SU-DHL-6 (cell line): ENCODE results near the gene PACS2.

Experiments used
- H2AFZ ChIP-seq: fragments of 200-600 bp; sonication (generic); 2 replicates; pipeline ENCODE4 v1.6.1; 2014; ENCODE audit warnings: low read depth, mild to moderate bottlenecking, moderate library complexity, mixed read lengths, antibody characterized with exemption, low read length; ENCODE audit not compliant: severe bottlenecking
- H3F3A ChIP-seq: fragments of 200-600 bp; shearing (Covaris generic); 2 replicates; pipeline ENCODE4 v1.6.0; 2016; ENCODE audit warnings: antibody characterized with exemption, mild to moderate bottlenecking; ENCODE audit not compliant: insufficient read depth
- H3K27ac ChIP-seq: fragments of 200-600 bp; sonication (generic); 2 replicates; pipeline ENCODE4 v1.5.1; 2016; ENCODE audit warnings: low read depth, mild to moderate bottlenecking, low read length, moderate library complexity, mixed read lengths
- H3K27me3 ChIP-seq: fragments of 200-600 bp; sonication (generic), shearing (Covaris generic); 2 replicates; pipeline ENCODE4 v1.6.0; 2014; ENCODE audit warnings: mild to moderate bottlenecking, low read length
- H3K36me3 ChIP-seq: fragments of 200-600 bp; sonication (generic); 2 replicates; pipeline ENCODE4 v1.6.1; 2014; ENCODE audit warnings: mild to moderate bottlenecking, low read length, mixed read lengths
- H3K4me2 ChIP-seq: fragments of 300-600, 200-600 bp; shearing (Covaris generic), sonication (generic); 2 replicates; pipeline ENCODE4 v1.6.0; 2014; ENCODE audit warnings: low read length, low read depth, mild to moderate bottlenecking; ENCODE audit not compliant: poor library complexity, severe bottlenecking
- H3K4me3 ChIP-seq: fragments of 200-600 bp; sonication (generic); 2 replicates; pipeline ENCODE4 v1.5.1; 2014; ENCODE audit warnings: antibody characterized with exemption, low read length, mild to moderate bottlenecking, mixed read lengths; ENCODE audit not compliant: insufficient read depth, poor library complexity, severe bottlenecking
- H3K79me2 ChIP-seq: fragments of 200-600 bp; sonication (generic); 2 replicates; pipeline ENCODE4 v1.6.1; 2014; ENCODE audit warnings: mild to moderate bottlenecking, low read length, moderate library complexity; ENCODE audit not compliant: insufficient read depth
- H3K9ac ChIP-seq: fragments of 200-600 bp; sonication (generic); 2 replicates; pipeline ENCODE4 v1.7.0; 2014; ENCODE audit warnings: mild to moderate bottlenecking, low read length
- H3K9me2 ChIP-seq: fragments of 200-600 bp; sonication (generic); replicated peaks from 2 replicates; pipeline ENCODE4 v1.6.1; 2014; ENCODE audit warnings: low read length; ENCODE audit not compliant: insufficient read depth
- H3K9me3 ChIP-seq: fragments of 200-600 bp; sonication (generic); 2 replicates; pipeline ENCODE4 v1.6.1; 2014; ENCODE audit warnings: low read length, mixed read lengths; ENCODE audit not compliant: insufficient read depth
- H4K20me1 ChIP-seq: fragments of 200-600 bp; sonication (generic); 2 replicates; pipeline ENCODE4 v1.6.1; 2014; ENCODE audit warnings: low read depth, mild to moderate bottlenecking, antibody characterized with exemption, low read length, moderate library complexity, mixed read lengths
- EZH2phosphoT487 ChIP-seq: fragments of 200-600 bp; sonication (generic), shearing (Covaris generic); conservative IDR thresholded peaks from 2 replicates; pipeline ENCODE4 v1.6.1; 2018; ENCODE audit warnings: mild to moderate bottlenecking, antibody characterized with exemption, low read length, moderate library complexity, mixed read lengths
- TF ChIP-seq, protein P1 (sequence below): fragments of 200-600 bp; sonication (generic); IDR thresholded peaks from one replicate; pipeline ENCODE4 v1.5.1; 2017; ENCODE audit warnings: antibody characterized with exemption, mild to moderate bottlenecking, low read length, moderate library complexity; ENCODE audit not compliant: insufficient read depth, poor library complexity, severe bottlenecking

The PACS2 gene

GRCh38 chr14:105315941-105316576, 1.5 kb downstream of the PACS2 start:
- no peak overlapping the region for H2AFZ ChIP-seq
- H3K9ac ChIP-seq: no peak overlapping the region
- H3K27ac ChIP-seq: no peak overlapping the region
- H3K9me3 ChIP-seq: no peaks in the 10 kb centered on the region
- peaks cover 8% of the 10 kb centered on the region; the same call in 1 of the 2 replicates for H3F3A ChIP-seq
- no peak overlapping the region for H3K4me3 ChIP-seq
- H3K36me3 ChIP-seq: no peaks in the 10 kb centered on the region
- no peaks in the 10 kb centered on the region; the same call in 1 of the 2 replicates for H3K79me2 ChIP-seq
- H3K9me2 ChIP-seq: no peaks in the 10 kb centered on the region
- H4K20me1 ChIP-seq: no peaks in the 10 kb centered on the region
- TF ChIP-seq EZH2phosphoT487: no peak
- TF ChIP-seq, protein P1, sequence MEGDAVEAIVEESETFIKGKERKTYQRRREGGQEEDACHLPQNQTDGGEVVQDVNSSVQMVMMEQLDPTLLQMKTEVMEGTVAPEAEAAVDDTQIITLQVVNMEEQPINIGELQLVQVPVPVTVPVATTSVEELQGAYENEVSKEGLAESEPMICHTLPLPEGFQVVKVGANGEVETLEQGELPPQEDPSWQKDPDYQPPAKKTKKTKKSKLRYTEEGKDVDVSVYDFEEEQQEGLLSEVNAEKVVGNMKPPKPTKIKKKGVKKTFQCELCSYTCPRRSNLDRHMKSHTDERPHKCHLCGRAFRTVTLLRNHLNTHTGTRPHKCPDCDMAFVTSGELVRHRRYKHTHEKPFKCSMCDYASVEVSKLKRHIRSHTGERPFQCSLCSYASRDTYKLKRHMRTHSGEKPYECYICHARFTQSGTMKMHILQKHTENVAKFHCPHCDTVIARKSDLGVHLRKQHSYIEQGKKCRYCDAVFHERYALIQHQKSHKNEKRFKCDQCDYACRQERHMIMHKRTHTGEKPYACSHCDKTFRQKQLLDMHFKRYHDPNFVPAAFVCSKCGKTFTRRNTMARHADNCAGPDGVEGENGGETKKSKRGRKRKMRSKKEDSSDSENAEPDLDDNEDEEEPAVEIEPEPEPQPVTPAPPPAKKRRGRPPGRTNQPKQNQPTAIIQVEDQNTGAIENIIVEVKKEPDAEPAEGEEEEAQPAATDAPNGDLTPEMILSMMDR: no peak
- no peaks in the 10 kb centered on the region for H3K27me3 ChIP-seq
- H3K4me2 ChIP-seq: peak overlapping the region; percentile 62

GRCh38 chr14:105316577-105316941, 2.0 kb downstream of the PACS2 start:
- peaks cover 8% of the 10 kb centered on the region; the same call in 1 of the 2 replicates for H3F3A ChIP-seq
- H3K4me3 ChIP-seq: no peak overlapping the region
- H4K20me1 ChIP-seq: no peaks in the 10 kb centered on the region
- H3K9me3 ChIP-seq: no peaks in the 10 kb centered on the region
- no peaks in the 10 kb centered on the region for H3K27me3 ChIP-seq
- no peak overlapping the region for H3K27ac ChIP-seq
- H3K9me2 ChIP-seq: no peaks in the 10 kb centered on the region
- no peaks in the 10 kb centered on the region for H3K36me3 ChIP-seq
- TF ChIP-seq, protein P1: no peak
- TF ChIP-seq EZH2phosphoT487: no peak
- no peak overlapping the region for H2AFZ ChIP-seq
- no peaks in the 10 kb centered on the region; the same call in 1 of the 2 replicates for H3K79me2 ChIP-seq
- no peak overlapping the region for H3K9ac ChIP-seq
- H3K4me2 ChIP-seq: no peak overlapping the region

- H2AFZ ChIP-seq: no peak overlapping the region
- no peak for TF ChIP-seq EZH2phosphoT487
- TF ChIP-seq, protein P1: no peak
- H3F3A ChIP-seq: peaks cover 8% of the 10 kb centered on the region; the same call in 1 of the 2 replicates
- no peak overlapping the region for H3K27ac ChIP-seq
- H3K79me2 ChIP-seq: no peaks in the 10 kb centered on the region; the same call in 1 of the 2 replicates
- no peak overlapping the region for H3K9ac ChIP-seq
- H3K4me3 ChIP-seq: no peak overlapping the region
- no peaks in the 10 kb centered on the region for H3K9me3 ChIP-seq
- H3K9me2 ChIP-seq: no peaks in the 10 kb centered on the region
- H3K4me2 ChIP-seq: no peak overlapping the region
- no peaks in the 10 kb centered on the region for H4K20me1 ChIP-seq
- H3K27me3 ChIP-seq: no peaks in the 10 kb centered on the region
- H3K36me3 ChIP-seq: no peaks in the 10 kb centered on the region
Measured at GRCh38 chr14:105316968-105317510, 2.5 kb downstream of the PACS2 start.
